Panc1 (cell line): Measurements from ENCODE around the gene NUMB. TPM values are rescaled to one million over a fixed set of nuclear protein-coding genes. Genes with fewer than 3 reads are reported as not detected.

Experiments
- ATAC-seq: fragments of 200-7000 bp; cut with Tn5 transposase; 2 replicates; pipeline ENCODE4 v1.9.1; 2020; ENCODE audit warnings: mild to moderate bottlenecking, moderate library complexity
- BruUV-seq: library from RNA; stranded (reverse); fragments of 400-500 nt; replicated peaks from 2 replicates; lab custom pipeline; 2021; lab: Mats Ljungman, UMichigan
- CTCF ChIA-PET: fragments of 300-600 bp; sonication (Branson Sonifier 250); formaldehyde crosslinking; loops from one replicate; lab custom pipeline; 2022; ENCODE audit warnings: antibody characterized with exemption; lab: Charles Lee
- POLR2A ChIA-PET: fragments of 300-600 bp; sonication (Branson Sonifier 250); formaldehyde crosslinking; loops from one replicate; lab custom pipeline; 2022; ENCODE audit warnings: antibody characterized with exemption; lab: Charles Lee
- DNase-seq: peaks from one replicate; pipeline ENCODE4 v3.0.0-alpha.2; 2010; ENCODE audit warnings: low read depth, low spot score
- H3K27ac ChIP-seq: 2 replicates; pipeline ENCODE4 v1.5.1; 2011; ENCODE audit warnings: mild to moderate bottlenecking, low read length, inconsistent platforms
- H3K27me3 ChIP-seq: fragments of 200-500 bp; sonication (Bioruptor generic); 2 replicates; pipeline ENCODE4 v1.6.0; 2014; ENCODE audit warnings: low read length, inconsistent platforms; ENCODE audit not compliant: control insufficient read depth, insufficient read depth
- H3K36me3 ChIP-seq: fragments of 200-500 bp; sonication (Bioruptor generic); 2 replicates; pipeline ENCODE4 v1.5.1; 2014; ENCODE audit warnings: inconsistent platforms, mild to moderate bottlenecking, low read length, moderate library complexity; ENCODE audit not compliant: control insufficient read depth, insufficient read depth
- H3K4me1 ChIP-seq: 2 replicates; pipeline ENCODE4 v1.5.1; 2011; ENCODE audit warnings: inconsistent platforms, mild to moderate bottlenecking, low read length, moderate library complexity; ENCODE audit not compliant: control insufficient read depth, insufficient read depth
- H3K4me3 ChIP-seq, 2 experiments: 2 replicates each; pipeline ENCODE4 v1.5.1; 2011 to 2012; ENCODE audit warnings: low read depth in 2 of 2, low read length in 2 of 2, mild to moderate bottlenecking in 2 of 2, inconsistent platforms in 1 of 2, moderate library complexity in 1 of 2
- H3K9me3 ChIP-seq: fragments of 200-500 bp; sonication (Bioruptor generic); 2 replicates; pipeline ENCODE4 v1.5.1; 2014; ENCODE audit warnings: low read depth, mild to moderate bottlenecking, inconsistent platforms, low read length, moderate library complexity; ENCODE audit not compliant: control insufficient read depth, insufficient read depth
- CTCF ChIP-seq: fragments of 450-650 bp; IDR thresholded peaks from 2 replicates; pipeline ENCODE4 v1.5.1; 2017; ENCODE audit warnings: mild to moderate bottlenecking
- POLR2AphosphoS5 ChIP-seq: IDR thresholded peaks from 2 replicates; pipeline ENCODE4 v1.6.1; 2012; ENCODE audit warnings: mild to moderate bottlenecking, low read depth, low read length, moderate library complexity
- REST ChIP-seq, 2 experiments: IDR thresholded peaks; 2 replicates each; pipeline ENCODE4 v1.6.1; 2011 to 2012; ENCODE audit warnings: low read depth in 2 of 2, control low read depth in 1 of 2, low read length in 1 of 2, mild to moderate bottlenecking in 1 of 2, moderate library complexity in 1 of 2; ENCODE audit not compliant: insufficient read depth in 1 of 2
- SIN3A ChIP-seq: IDR thresholded peaks from 2 replicates; pipeline ENCODE4 v1.6.1; 2012; ENCODE audit warnings: low read depth, mild to moderate bottlenecking, low read length, moderate library complexity, borderline replicate concordance; ENCODE audit not compliant: insufficient read depth
- TCF7L2 ChIP-seq: IDR thresholded peaks from 2 replicates; pipeline ENCODE4 v1.6.1; 2011; ENCODE audit warnings: mild to moderate bottlenecking, low read depth, low read length, inconsistent platforms
- in situ Hi-C: cut with HindIII; loops from 2 replicates; pipeline ENCODE4 v1.10.0; 2016; ENCODE audit warnings: low sequenced_read_pairs, low pct_unique_long_range_greater_than_20kb
- intact Hi-C: fragments of 100-400 bp; cut with micrococcal nuclease; formaldehyde crosslinking; loops from one replicate; pipeline ENCODE4 v1.10.0; 2022; ENCODE audit not compliant: unreplicated experiment
- total RNA-seq: library from RNA; stranded (reverse); gene quantifications from one replicate; pipeline ENCODE4 v1.2.1, GENCODE V29; 2021; ENCODE audit not compliant: unreplicated experiment

The NUMB gene
- total RNA-seq, 1 experiment from 2014 or later, result 51.5 TPM

GRCh38 chr14:73246387-73247150 lies 211.8 kb downstream of the NUMB start:
- H3K36me3 ChIP-seq, result no peaks in the 10 kb centered on the region
- ChIA-PET POLR2A (interaction anchor here (0.6 kb wide), 1 partner anchor 19 kb away, joined by 3 read pairs; no protein-coding TSS in a partner anchor), CTCF (interaction anchor here (0.6 kb wide), 1 partner anchor 264 kb away, joined by 3 read pairs; no protein-coding TSS in a partner anchor)
- H3K4me1 ChIP-seq, result peaks cover 5% of the 10 kb centered on the region; the same call in 1 of the 2 replicates
- BruUV-seq, result TSS peak; percentile 72
- H3K27me3 ChIP-seq, result no peaks in the 10 kb centered on the region
- H3K27ac ChIP-seq, result peak overlapping the region; percentile 69
- DNase-seq (no peak), ATAC-seq (no peak)
- in situ Hi-C loops, result no loop called here
- intact Hi-C loops, result no loop called here
- H3K4me3 ChIP-seq, result peak overlapping the region; percentile 53 to 64
- H3K9me3 ChIP-seq, result no peaks in the 10 kb centered on the region
- TF ChIP-seq CTCF (no peak), TCF7L2 (no peak), POLR2AphosphoS5 (no peak), REST (IDR thresholded peaks at IDR 0.05; ENCODE audit: insufficient read depth in 1 of 2, low read depth in 2 of 2, low read length in 1 of 2) (no peak), SIN3A (no peak)

GRCh38 chr14:73245480-73246325 lies 212.6 kb downstream of the NUMB start:
- Histone ChIP-seq H3K27ac (peak overlapping the region; percentile 69), H3K4me3 (peak overlapping the region; percentile 53 to 64), H3K9me3 (no peaks in the 10 kb centered on the region), H3K4me1 (peaks cover 5% of the 10 kb centered on the region; the same call in 1 of the 2 replicates), H3K36me3 (no peaks in the 10 kb centered on the region), H3K27me3 (no peaks in the 10 kb centered on the region)
- ChIA-PET CTCF (interaction anchor here (0.6 kb wide), 1 partner anchor 265 kb away, joined by 3 read pairs; no protein-coding TSS in a partner anchor), POLR2A (interaction anchor here (0.6 kb wide), 1 partner anchor 18 kb away, joined by 3 read pairs; no protein-coding TSS in a partner anchor)
- no peak for TF ChIP-seq REST (IDR thresholded peaks at IDR 0.05; ENCODE audit: insufficient read depth in 1 of 2, low read depth in 2 of 2, low read length in 1 of 2)
- TF ChIP-seq CTCF, result no peak
- no peak for TF ChIP-seq TCF7L2
- TF ChIP-seq SIN3A, result no peak
- TF ChIP-seq POLR2AphosphoS5, result peak; percentile 46; the same call in 1 of the 2 replicates
- in situ Hi-C loops, result no loop called here
- ATAC-seq, result peak; percentile 93
- intact Hi-C loops, result no loop called here
- DNase-seq, result no peak
- BruUV-seq, result no TSS peak
